Common myeloid progenitor, CD34-positive (primary cell): ENCODE results near the gene ZCCHC7.

Experiments used
- CTCF ChIA-PET: fragments of 350-600 bp; sonication (Branson Sonifier 250); formaldehyde crosslinking; loops from one replicate; lab custom pipeline; 2021; ENCODE audit warnings: antibody characterized with exemption; lab: Charles Lee
- POLR2A ChIA-PET: fragments of 350-600 bp; sonication (Branson Sonifier 250); formaldehyde crosslinking; loops from one replicate; lab custom pipeline; 2021; ENCODE audit warnings: antibody characterized with exemption; lab: Charles Lee
- DNase-seq, 3 donors: peaks; one replicate each; pipeline versions ENCODE4 v3.0.0 to v3.0.0-alpha.2; 2013
- H3K27ac ChIP-seq, 2 experiments: 1 replicate in 1 of 2; 2 replicates in 1 of 2; pipeline ENCODE4 v1.7.0; 2013; ENCODE audit warnings: inconsistent platforms in 2 of 2, low read length in 2 of 2, mild to moderate bottlenecking in 2 of 2, low read depth in 1 of 2, moderate library complexity in 1 of 2; ENCODE audit not compliant: severe bottlenecking in 2 of 2, insufficient read depth in 1 of 2, poor library complexity in 1 of 2
- H3K27me3 ChIP-seq, 5 experiments: replicated peaks in 2 of 5; 1 replicate in 3 of 5; 2 replicates in 2 of 5; pipeline versions ENCODE4 v1.6.1 to v1.7.0; 2013; ENCODE audit warnings: low read length in 4 of 5, mild to moderate bottlenecking in 2 of 5, moderate library complexity in 2 of 5, inconsistent platforms in 1 of 5; ENCODE audit not compliant: insufficient read depth in 5 of 5, control insufficient read depth in 4 of 5
- H3K36me3 ChIP-seq, 4 experiments: 1 replicate in 2 of 4; 2 replicates in 2 of 4; pipeline versions ENCODE4 v1.6.1 to v1.7.0; 2013; ENCODE audit warnings: low read length in 3 of 4, control low read depth in 1 of 4, mild to moderate bottlenecking in 1 of 4; ENCODE audit not compliant: control insufficient read depth in 4 of 4, insufficient read depth in 4 of 4
- H3K4me1 ChIP-seq, 4 experiments: 1 replicate in 3 of 4; 2 replicates in 1 of 4; pipeline versions ENCODE4 v1.6.1 to v1.7.1; 2013; ENCODE audit warnings: low read length in 3 of 4, mild to moderate bottlenecking in 3 of 4, control low read depth in 1 of 4, inconsistent platforms in 1 of 4, moderate library complexity in 1 of 4; ENCODE audit not compliant: control insufficient read depth in 4 of 4, insufficient read depth in 4 of 4; ENCODE audit errors: control extremely low read depth in 1 of 4
- H3K4me3 ChIP-seq, 7 experiments: 1 replicate in 4 of 7; 2 replicates in 3 of 7; pipeline versions ENCODE4 v1.5.1 to v1.7.0; 2013; ENCODE audit warnings: mild to moderate bottlenecking in 7 of 7, low read length in 6 of 7, moderate library complexity in 6 of 7, inconsistent platforms in 2 of 7, low read depth in 2 of 7, control low read depth in 1 of 7; ENCODE audit not compliant: insufficient read depth in 4 of 7, control insufficient read depth in 1 of 7; ENCODE audit errors: extremely low read depth in 1 of 7
- H3K9me3 ChIP-seq, 5 experiments: 1 replicate in 4 of 5; 2 replicates in 1 of 5; pipeline versions ENCODE4 v1.6.1 to v1.7.1; 2013; ENCODE audit warnings: low read length in 4 of 5, mild to moderate bottlenecking in 2 of 5, inconsistent platforms in 1 of 5, low read depth in 1 of 5, moderate library complexity in 1 of 5; ENCODE audit not compliant: control insufficient read depth in 4 of 5, insufficient read depth in 2 of 5; ENCODE audit errors: control extremely low read depth in 1 of 5
- WGBS: methylation state at CpG from one replicate; pipeline ENCODE4 v1.1.5; 2013; ENCODE audit not compliant: insufficient coverage; 5-methylcytosine and 5-hydroxymethylcytosine counted together

ZCCHC7 gene

DNA sequence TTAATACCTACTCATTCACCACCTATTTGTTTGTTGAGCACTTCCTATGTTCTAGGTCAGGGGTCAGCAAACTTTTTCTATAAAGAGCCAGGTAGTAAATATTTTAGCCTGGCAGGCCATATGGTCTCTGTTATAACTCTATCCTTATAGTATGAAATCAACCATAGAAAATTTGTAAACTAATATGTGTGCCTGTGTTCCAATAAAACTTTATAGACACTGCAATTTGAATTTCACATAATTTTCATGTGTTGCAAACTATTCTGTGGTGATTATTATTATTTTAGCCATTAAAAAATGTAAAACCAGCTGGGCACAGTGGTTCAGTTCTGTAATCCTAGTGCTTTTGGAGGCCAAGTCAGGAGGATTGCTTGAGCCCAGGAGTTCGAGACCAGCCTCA is 223.3 kb downstream of the ZCCHC7 start:
- Histone ChIP-seq H3K27ac (no peak overlapping the region), H3K36me3 (peaks cover 0 to 5% (median 1%) of the 10 kb centered on the region in 4 experiments), H3K27me3 (no peaks in the 10 kb centered on the region), H3K4me3 (no peak overlapping the region), H3K4me1 (peaks cover 0 to 9% (median 3%) of the 10 kb centered on the region in 4 experiments), H3K9me3 (no peaks in the 10 kb centered on the region)
- DNase-seq: no peak
- WGBS: no CpG with 5 or more reads among the region's 1 CpG
- CTCF ChIA-PET: no interaction called here
- POLR2A ChIA-PET: no interaction called here

DNA sequence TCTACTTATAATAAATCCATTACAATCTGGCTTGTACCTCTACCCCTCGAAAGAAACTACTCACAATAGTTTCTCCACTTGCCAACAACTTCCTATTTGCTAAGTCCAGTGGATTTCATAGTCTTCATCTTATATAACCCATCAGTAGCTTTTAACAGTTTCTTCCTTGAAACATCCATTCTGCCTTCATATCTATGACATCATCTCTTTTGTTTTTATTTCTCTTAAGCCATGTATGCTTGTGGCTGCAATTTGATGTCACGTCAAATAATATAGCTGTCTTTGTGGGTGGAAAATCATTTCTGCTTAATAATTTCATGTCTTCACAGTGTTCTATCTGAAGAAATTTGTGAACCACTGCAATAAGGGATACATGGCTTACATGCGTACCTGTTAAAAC is 224.7 kb downstream of the ZCCHC7 start:
- ChIA-PET POLR2A (no interaction called here), CTCF (no interaction called here)
- no peak overlapping the region for H3K27ac ChIP-seq
- 95% methylated on average over 2 of the region's 3 CpGs for WGBS
- peaks cover 0 to 8% (median 2%) of the 10 kb centered on the region in 4 experiments for H3K36me3 ChIP-seq
- DNase-seq: no peak
- H3K9me3 ChIP-seq: no peaks in the 10 kb centered on the region
- H3K4me3 ChIP-seq: no peak overlapping the region
- no peaks in the 10 kb centered on the region for H3K27me3 ChIP-seq
- H3K4me1 ChIP-seq: peaks cover 0 to 8% (median 3%) of the 10 kb centered on the region in 4 experiments

DNA sequence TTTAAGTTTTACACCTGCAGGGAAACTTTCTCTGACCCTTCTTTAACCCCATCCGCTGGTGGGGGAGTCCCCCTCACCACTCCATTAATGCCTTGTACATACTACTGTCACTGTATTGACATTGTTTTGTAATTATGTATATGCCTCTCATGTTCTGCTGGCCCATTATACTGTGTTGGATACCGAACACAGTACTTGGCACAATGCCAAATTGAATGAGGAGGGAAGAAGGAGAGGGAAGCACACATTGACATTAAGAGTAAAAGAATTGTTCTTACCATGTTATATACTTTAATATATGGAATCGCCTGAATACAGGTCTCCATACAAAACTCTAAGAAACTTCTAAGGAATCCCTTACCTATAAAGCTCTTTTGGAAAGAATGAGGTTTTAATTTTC is 228.5 kb downstream of the ZCCHC7 start:
- Histone ChIP-seq H3K9me3 (no peaks in the 10 kb centered on the region), H3K36me3 (peaks cover 2 to 20% (median 3%) of the 10 kb centered on the region in 4 experiments), H3K4me3 (no peak overlapping the region), H3K4me1 (no peaks in the 10 kb centered on the region), H3K27ac (no peak overlapping the region), H3K27me3 (no peaks in the 10 kb centered on the region)
- ChIA-PET CTCF (interaction anchor here (1.0 kb wide), 1 partner anchor 12 kb away, joined by 4 read pairs; no protein-coding TSS in a partner anchor), POLR2A (no interaction called here)
- WGBS: no CpG with 5 or more reads among the region's 3 CpGs
- DNase-seq: no peak

- H3K36me3 ChIP-seq: peaks cover 2 to 23% (median 4%) of the 10 kb centered on the region in 4 experiments
- no peaks in the 10 kb centered on the region for H3K9me3 ChIP-seq
- no peaks in the 10 kb centered on the region for H3K4me1 ChIP-seq
- H3K27me3 ChIP-seq: no peaks in the 10 kb centered on the region
- ChIA-PET CTCF (no interaction called here), POLR2A (no interaction called here)
- no peak overlapping the region for H3K4me3 ChIP-seq
- no peak overlapping the region for H3K27ac ChIP-seq
- DNase-seq: no peak
- 100% methylated on average over 2 of the region's 2 CpGs for WGBS
Observed at GRCh38 chr9:37350486-37351190, 230.3 kb downstream of the ZCCHC7 start.

DNA sequence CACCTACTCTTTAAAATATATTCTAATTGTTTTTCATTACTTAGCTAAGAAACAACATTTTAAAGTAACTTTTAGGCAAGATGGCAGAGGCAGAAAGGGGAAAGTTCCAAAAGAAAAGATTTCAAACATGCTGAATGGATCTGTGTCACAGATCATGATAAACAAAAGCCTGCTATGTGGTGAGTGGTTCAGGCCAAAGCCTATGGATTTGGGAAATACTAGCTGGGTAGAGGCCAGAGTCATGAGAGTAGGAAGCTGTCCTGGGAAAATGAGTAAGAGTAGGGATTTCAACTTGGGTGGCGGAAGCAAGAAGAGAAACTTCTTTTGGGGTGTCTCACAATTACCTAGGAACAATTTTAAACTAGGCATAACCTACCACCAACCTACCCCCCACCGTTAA is 233.4 kb downstream of the ZCCHC7 start:
- no peak for DNase-seq
- ChIA-PET CTCF (interaction anchor here (0.9 kb wide), 1 partner anchor 44 kb away, joined by 3 read pairs; no protein-coding TSS in a partner anchor), POLR2A (no interaction called here)
- no peak overlapping the region for H3K27ac ChIP-seq
- H3K9me3 ChIP-seq: no peaks in the 10 kb centered on the region
- H3K36me3 ChIP-seq: peaks cover 7 to 24% (median 11%) of the 10 kb centered on the region in 4 experiments
- no peaks in the 10 kb centered on the region for H3K4me1 ChIP-seq
- H3K4me3 ChIP-seq: no peak overlapping the region
- no CpG with 5 or more reads among the region's 2 CpGs for WGBS
- H3K27me3 ChIP-seq: no peaks in the 10 kb centered on the region

DNA sequence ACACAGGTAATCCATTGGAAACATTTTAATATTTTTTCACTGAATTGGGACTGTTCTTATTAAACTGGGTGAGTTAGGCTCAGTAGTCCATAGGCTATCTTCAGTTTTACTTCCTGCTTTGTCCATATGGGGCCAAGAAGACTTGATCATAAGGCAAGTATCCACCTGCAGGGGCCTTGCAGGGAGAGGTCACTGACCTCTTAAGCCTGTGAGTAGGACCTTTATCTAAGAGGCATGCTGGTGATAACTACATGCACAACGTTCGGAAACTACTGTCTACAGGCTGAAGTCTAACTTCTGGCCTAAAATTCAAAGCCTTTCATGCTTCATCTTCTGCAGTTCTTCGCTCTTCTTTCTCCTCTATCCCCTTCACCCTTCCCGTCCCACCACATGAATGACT is 242.1 kb downstream of the ZCCHC7 start:
- Histone ChIP-seq H3K9me3 (no peaks in the 10 kb centered on the region), H3K27me3 (no peaks in the 10 kb centered on the region), H3K4me1 (no peaks in the 10 kb centered on the region), H3K27ac (no peak overlapping the region), H3K36me3 (peaks cover 0 to 7% (median 5%) of the 10 kb centered on the region in 4 experiments), H3K4me3 (no peak overlapping the region)
- WGBS: 100% methylated on average over 3 of the region's 4 CpGs
- ChIA-PET POLR2A (no interaction called here), CTCF (no interaction called here)
- DNase-seq: no peak

DNA sequence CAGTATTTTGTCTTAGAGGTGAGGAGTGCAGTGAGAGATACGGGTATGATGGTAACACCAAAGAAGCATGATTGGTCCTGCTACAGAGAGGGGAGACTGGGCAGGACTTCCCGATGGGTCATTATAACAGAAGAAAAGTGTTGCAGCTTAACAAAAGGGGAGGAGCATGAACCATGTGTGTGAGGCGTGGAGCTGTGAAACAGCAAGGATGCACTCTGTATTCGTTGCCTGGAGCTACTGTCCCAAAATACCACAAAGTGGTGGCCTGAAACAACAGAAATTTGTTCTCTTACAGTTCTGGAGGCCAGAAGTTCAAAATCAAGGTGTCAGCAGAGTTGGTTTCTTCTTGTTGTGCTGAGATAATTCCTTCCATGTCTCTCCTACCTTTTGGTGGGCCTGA is 242.8 kb downstream of the ZCCHC7 start:
- no peak for DNase-seq
- Histone ChIP-seq H3K27ac (no peak overlapping the region), H3K9me3 (no peaks in the 10 kb centered on the region), H3K4me3 (no peak overlapping the region), H3K27me3 (no peaks in the 10 kb centered on the region), H3K4me1 (no peaks in the 10 kb centered on the region), H3K36me3 (peaks cover 0 to 7% (median 4%) of the 10 kb centered on the region in 4 experiments)
- WGBS: 98% methylated on average over 4 of the region's 4 CpGs
- POLR2A ChIA-PET: interaction anchor here (1.2 kb wide), 1 partner anchor 22 kb away, joined by 3 read pairs; no protein-coding TSS in a partner anchor
- CTCF ChIA-PET: no interaction called here
